Measurements from ENCODE around the gene TCF12. TPM values are rescaled to one million over a fixed set of nuclear protein-coding genes. Genes with fewer than 3 reads are reported as not detected.

Gene TCF12
- total RNA-seq, 2 donors from 2014 or later, result 91.8 to 107 TPM

DNA sequence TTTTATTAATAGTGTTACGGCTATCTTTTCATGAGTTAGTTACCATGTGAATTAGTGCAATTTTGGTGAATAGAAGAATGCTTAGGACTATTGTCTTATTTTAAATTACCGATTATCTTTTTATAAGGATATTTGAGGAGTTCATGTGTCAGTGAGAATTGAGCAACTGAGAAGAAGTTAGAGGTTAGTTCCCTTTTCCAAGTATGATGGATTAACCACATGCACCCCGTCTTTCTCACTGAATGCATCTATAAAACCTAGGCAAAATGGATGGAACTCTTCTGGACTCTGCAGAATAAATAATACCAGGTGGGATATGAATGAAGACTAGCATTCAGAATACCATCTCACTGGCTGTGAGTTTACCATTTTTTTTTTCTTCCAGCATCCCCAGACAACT, 74.3 kb downstream of the TCF12 start:
- Histone ChIP-seq H3K36me3 (no peaks in the 10 kb centered on the region), H3K27me3 (replicated peaks; ENCODE audit: insufficient read depth) (no peaks in the 10 kb centered on the region), H3K9me3 (no peaks in the 10 kb centered on the region), H3K4me1 (ENCODE audit: control insufficient read depth in 1 of 2, low read depth in 2 of 2) (peaks cover 12% of the 10 kb centered on the region in 2 donors), H3K27ac (no peak overlapping the region), H3K4me3 (no peak overlapping the region)
- TF ChIP-seq CTCF (IDR thresholded peaks at IDR 0.05), result no peak
- no peak for ATAC-seq (ENCODE audit: insufficient number of reproducible peaks, low FRiP score, low read depth)
- no peak for DNase-seq (ENCODE audit: low spot score)

DNA sequence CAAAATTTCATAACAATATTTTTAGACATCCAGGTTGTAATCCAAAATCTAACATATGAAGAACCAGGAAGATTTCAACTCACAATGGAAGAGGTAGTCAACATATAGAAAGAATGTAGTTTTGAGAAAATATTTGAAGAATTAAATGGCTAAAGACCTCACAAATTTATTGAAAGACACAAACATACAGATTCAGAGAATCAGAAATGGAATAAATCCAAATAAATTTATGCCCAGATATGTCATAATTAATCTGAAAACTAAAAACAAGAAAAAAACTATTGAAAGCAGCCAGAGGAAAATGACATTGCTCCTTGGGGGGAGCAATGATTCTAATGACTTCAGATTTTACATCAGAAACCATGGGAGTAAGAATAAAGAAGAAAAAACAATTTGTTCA, 75.8 kb downstream of the TCF12 start:
- ATAC-seq (ENCODE audit: insufficient number of reproducible peaks, low FRiP score, low read depth) (no peak), DNase-seq (ENCODE audit: low spot score) (no peak)
- no peaks in the 10 kb centered on the region for H3K36me3 ChIP-seq
- no peaks in the 10 kb centered on the region for H3K27me3 ChIP-seq (replicated peaks; ENCODE audit: insufficient read depth)
- no peak for TF ChIP-seq CTCF (IDR thresholded peaks at IDR 0.05)
- no peak overlapping the region for H3K4me3 ChIP-seq
- H3K9me3 ChIP-seq, result no peaks in the 10 kb centered on the region
- no peak overlapping the region for H3K27ac ChIP-seq
- peaks cover 1 to 9% of the 10 kb centered on the region in 2 donors for H3K4me1 ChIP-seq (ENCODE audit: control insufficient read depth in 1 of 2, low read depth in 2 of 2)

DNA sequence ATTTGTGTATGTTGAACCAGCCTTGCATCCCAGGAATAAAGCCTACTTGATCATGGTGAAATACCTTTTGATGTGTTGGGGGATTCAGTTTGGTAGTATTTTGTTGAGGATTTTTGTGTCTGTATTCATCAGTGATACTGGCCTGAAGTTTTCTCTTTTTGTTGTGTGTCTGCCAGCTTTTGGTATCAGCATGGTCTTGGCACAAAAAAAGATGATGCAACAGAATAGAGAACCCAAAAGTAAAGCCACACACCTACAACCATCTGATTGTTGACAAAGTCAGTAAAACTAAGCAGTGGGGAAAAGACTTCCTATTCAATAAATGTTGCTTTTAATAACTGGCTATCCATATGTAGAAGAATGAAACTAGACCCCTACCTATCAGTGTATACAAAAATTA, 77.6 kb downstream of the TCF12 start:
- DNase-seq (ENCODE audit: low spot score) (no peak), ATAC-seq (ENCODE audit: insufficient number of reproducible peaks, low FRiP score, low read depth) (no peak)
- no peak overlapping the region for H3K27ac ChIP-seq
- no peaks in the 10 kb centered on the region for H3K27me3 ChIP-seq (replicated peaks; ENCODE audit: insufficient read depth)
- no peak for TF ChIP-seq CTCF (IDR thresholded peaks at IDR 0.05)
- H3K4me3 ChIP-seq, result no peak overlapping the region
- H3K36me3 ChIP-seq, result no peaks in the 10 kb centered on the region
- no peaks in the 10 kb centered on the region for H3K4me1 ChIP-seq (ENCODE audit: control insufficient read depth in 1 of 2, low read depth in 2 of 2)
- H3K9me3 ChIP-seq, result no peaks in the 10 kb centered on the region

GRCh38 chr15:56996746-56997470, 78.5 kb downstream of the TCF12 start:
- ATAC-seq (ENCODE audit: insufficient number of reproducible peaks, low FRiP score, low read depth), result no peak
- Histone ChIP-seq H3K4me3 (no peak overlapping the region), H3K27me3 (replicated peaks; ENCODE audit: insufficient read depth) (no peaks in the 10 kb centered on the region), H3K36me3 (no peaks in the 10 kb centered on the region), H3K27ac (no peak overlapping the region), H3K9me3 (no peaks in the 10 kb centered on the region), H3K4me1 (ENCODE audit: control insufficient read depth in 1 of 2, low read depth in 2 of 2) (no peaks in the 10 kb centered on the region)
- no peak for DNase-seq (ENCODE audit: low spot score)
- no peak for TF ChIP-seq CTCF (IDR thresholded peaks at IDR 0.05)

DNA sequence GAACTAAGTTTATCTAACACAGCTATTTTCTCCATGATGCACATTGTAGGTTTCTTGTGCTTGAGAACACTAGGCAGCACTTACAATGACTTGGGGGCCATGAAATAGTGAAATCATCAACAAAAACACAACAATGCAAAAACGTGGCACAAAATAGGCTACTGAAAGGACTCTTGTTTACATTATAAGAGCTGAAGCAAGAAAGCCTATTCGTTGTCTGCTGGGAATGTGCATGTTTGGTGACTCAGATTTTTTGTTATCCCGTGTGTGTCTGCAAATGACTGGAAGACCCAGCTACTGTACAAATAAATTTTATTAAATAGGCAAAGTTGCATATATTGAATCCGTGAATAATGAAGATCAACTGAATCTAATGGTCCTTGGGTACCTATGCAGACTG, 85.0 kb downstream of the TCF12 start:
- DNase-seq (ENCODE audit: low spot score), result no peak
- H3K27ac ChIP-seq, result no peak overlapping the region
- H3K27me3 ChIP-seq (replicated peaks; ENCODE audit: insufficient read depth), result no peaks in the 10 kb centered on the region
- H3K36me3 ChIP-seq, result no peaks in the 10 kb centered on the region
- no peak overlapping the region for H3K4me3 ChIP-seq
- H3K4me1 ChIP-seq (ENCODE audit: control insufficient read depth in 1 of 2, low read depth in 2 of 2), result peaks cover 0 to 5% of the 10 kb centered on the region in 2 donors
- H3K9me3 ChIP-seq, result no peaks in the 10 kb centered on the region
- no peak for ATAC-seq (ENCODE audit: insufficient number of reproducible peaks, low FRiP score, low read depth)
- TF ChIP-seq CTCF (IDR thresholded peaks at IDR 0.05), result no peak
